NCI-H1092 (cell line): Measurements from ENCODE around the gene SNX27.
"Not testable (repeated sequence)": the region's sequence is repeated elsewhere in the genome, so short reads cannot be mapped to it uniquely, and the experiment has no call there.

Source experiments
- DNase-seq: peaks from one replicate; lab custom pipeline; 2025; lab: John Stamatoyannopoulos, UW

SNX27 gene

GRCh38 chr1:151721788-151722510 lies 110.1 kb downstream of the SNX27 start:
- DNase-seq: no peak

DNA sequence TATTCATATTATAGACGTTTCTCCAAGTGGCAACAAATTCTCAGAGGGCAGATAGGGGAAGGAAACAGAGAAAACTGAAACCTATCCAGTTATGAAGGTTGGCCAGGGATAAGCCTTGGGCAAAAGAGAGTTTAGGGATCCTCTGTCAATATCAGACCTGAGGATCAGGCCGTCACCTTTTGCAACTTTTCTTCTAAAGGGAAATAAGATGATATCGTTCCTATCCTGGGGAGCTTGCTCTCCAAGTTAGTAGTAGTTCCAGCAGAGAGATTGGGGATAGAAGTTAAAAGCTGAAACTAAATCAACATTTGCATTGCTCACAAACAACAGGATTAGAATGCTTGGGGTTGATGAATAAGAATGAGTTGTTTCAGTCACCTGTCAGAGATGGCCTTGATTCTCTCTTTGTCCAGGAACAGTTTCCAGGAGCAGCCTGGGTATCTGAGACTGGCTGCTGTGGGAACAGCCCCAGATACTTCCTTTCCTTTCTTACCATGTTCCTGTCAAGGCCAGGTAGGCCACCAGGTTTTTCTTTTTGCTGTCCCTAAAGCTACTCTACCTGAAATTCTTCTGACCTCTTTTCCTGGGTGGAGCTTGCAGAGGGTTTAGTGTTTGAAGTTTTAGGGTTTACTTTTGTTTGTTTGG lies 112.0 kb downstream of the SNX27 start:
- no peak for DNase-seq

DNA sequence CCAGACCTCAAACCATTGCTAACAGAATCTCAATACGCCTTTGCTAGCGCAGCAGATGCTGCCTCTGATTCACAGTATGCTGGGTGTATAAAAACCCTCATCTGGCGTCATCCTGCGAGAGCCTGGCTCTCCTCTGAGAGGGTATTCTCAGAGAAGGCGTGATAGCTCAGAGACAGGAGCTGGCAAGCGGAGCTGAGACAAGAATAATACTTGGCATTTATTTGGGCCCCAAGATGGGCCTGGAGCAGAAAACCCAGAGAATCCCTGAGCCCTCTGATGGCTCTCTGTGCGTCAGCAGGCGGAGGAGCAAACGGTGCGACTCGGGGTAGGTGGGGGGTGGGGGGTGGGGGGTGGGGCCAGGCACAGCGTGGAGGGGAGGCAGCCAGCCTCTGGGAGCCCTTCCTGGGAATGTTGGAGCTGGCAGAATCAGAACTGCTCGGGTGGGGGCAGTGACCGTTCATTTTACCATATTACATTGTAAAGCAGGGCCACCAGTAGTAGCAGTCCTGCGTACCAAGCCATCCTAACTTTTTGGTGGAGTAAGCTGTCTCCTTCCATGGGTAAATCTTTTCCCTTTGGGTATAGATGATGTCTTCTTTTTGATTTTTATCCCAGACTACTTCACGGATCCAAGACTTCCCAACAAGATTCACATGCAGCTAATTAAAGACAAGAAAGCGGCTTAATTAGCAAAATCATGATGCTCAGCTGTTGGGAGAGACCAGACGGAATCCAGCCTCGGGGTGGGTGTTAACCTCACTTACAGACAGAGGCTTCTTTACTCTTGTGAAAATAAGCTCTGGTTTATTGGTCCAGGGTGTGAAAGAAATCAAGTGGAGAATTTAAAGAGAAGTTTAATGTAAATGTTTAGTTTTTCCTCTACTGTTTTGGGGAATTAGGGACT lies 116.6 kb downstream of the SNX27 start:
- no peak for DNase-seq

- DNase-seq: no peak
Observed at GRCh38 chr1:151729157-151729965, 117.5 kb downstream of the SNX27 start.

DNA sequence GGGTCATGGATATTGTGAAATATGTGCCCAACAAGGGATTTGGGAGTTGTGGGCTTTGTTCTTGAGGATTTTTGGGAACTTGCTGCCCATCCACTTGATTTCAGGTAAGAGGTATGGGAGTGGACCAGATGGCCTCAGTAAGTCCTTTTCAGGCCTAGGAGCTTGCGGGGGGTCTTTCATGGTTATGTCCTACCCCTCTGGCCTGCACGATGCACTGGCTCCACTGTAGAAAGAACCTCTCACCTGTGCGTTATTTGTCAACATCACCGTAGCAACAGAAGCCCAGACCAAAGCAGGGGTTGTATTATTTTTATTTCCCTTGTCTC lies 118.1 kb downstream of the SNX27 start:
- DNase-seq: no peak

DNA sequence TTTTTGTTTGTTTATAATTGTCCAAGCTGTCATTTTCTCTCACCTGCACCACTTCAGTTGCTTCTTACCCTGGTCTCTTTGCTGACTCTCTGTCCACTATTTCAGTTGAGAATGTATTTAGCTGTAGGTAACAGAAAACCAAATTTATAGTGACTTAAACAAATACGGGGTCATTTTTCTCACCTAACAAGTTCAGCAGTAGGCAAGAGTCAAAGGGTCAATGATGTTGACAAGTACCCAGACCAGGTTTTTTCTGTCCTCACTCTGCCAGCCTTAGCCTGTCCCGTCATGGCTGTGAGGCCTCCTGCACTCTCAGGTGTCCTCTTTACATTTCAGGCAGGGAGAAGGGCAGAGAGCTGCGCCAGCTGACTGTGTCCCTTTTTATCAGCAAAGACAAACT lies 121.3 kb downstream of the SNX27 start:
- no peak for DNase-seq

GRCh38 chr1:151733995-151734394 lies 122.1 kb downstream of the SNX27 start:
- DNase-seq: not testable (repeated sequence)

DNA sequence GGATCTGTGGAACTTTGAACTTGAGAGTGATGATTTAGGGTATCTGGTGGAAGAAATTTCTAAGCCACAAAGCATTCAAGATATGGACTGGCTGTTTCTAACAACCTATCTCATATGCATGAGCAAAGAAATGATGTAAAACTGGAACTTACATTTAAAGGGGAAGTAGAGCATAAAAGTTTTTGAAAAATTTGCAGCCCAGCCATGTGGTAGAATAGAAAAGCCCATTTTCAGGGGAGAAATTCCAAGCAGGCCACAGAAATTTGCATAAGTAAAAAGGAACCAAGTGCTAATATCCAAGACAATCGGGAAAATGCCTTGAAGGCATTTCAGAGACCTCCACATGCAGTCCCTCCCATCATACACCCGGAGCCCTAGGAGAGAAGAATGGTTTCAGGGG lies 125.2 kb downstream of the SNX27 start:
- no peak for DNase-seq

GRCh38 chr1:151737479-151737878 lies 125.6 kb downstream of the SNX27 start:
- no peak for DNase-seq

DNA sequence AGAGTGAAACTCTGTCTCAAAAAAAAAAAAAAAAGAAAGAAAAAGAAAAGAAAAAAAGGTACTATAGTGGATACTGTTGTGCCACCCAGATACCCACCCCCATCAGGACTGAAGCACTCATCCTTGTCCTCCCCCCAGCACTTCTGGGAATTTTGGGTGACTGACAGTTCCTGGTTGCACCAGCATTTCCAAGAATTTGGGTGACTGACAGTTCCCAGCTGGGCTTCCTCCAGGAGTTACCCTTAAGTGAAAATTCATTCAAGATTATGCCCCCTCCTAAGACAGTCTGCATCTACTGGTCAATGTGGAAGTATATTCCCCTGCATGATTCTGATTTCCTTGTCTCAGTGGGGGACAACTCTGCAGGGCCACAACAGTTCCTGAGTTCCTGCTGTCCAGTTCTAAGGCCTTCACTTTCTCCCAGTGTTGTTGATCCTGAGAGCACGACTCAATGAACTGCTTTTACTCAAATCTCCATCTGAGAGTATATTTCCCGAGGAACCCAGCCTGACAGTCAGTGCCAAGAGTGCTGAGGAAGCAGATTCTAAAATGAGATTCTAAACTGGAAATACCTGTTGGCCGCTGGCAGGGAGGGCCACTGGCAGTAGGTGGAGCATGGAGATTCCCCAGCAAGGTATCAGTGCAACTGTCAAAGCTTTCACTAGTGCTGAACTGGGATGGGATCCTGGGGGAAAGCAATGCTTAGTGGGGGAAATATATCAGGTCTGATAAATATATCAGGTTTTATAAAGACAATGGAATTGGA lies 127.9 kb downstream of the SNX27 start:
- no peak for DNase-seq

- DNase-seq: no peak
Observed at GRCh38 chr1:151741516-151741915, 129.7 kb downstream of the SNX27 start.
